HCT116 (cell line): ENCODE measurements around the gene CHTF18. TPM values are rescaled to one million over a fixed set of nuclear protein-coding genes. Genes with fewer than 3 reads are reported as not detected.
"Not testable (repeated sequence)": the region's sequence is repeated elsewhere in the genome, so short reads cannot be mapped to it uniquely, and the experiment has no call there.

ENCODE experiments used
- ATAC-seq: fragments of 200-7000 bp; cut with Tn5 transposase; 2 replicates; pipeline ENCODE4 v1.9.1; 2020; ENCODE audit warnings: mild to moderate bottlenecking, moderate library complexity
- BruUV-seq: library from RNA; stranded (reverse); fragments of 400-500 nt; replicated peaks from 2 replicates; lab custom pipeline; 2021; lab: Mats Ljungman, UMichigan
- CTCF ChIA-PET: fragments of 300-600 bp; sonication (Branson Sonifier 250); formaldehyde crosslinking; loops from one replicate; lab custom pipeline; 2021; ENCODE audit warnings: antibody characterized with exemption; lab: Charles Lee
- POLR2A ChIA-PET: fragments of 300-600, 350-600 bp; sonication (Branson Sonifier 250); formaldehyde crosslinking; loops from one replicate; lab custom pipeline; 2021; ENCODE audit warnings: antibody characterized with exemption; lab: Charles Lee
- RAD21 ChIA-PET, 2 experiments: fragments of 300-600 bp; sonication (Branson Sonifier 250); formaldehyde crosslinking; loops; one replicate each; lab custom pipeline; 2023; ENCODE audit warnings: low total read pairs in 2 of 2; ENCODE audit not compliant: uncharacterized antibody in 2 of 2, unreplicated experiment in 2 of 2, low non-redundant PET in 1 of 2; lab: Charles Lee
- DNase-seq: peaks from one replicate; pipeline ENCODE4 v3.0.0-alpha.2; 2010; ENCODE audit warnings: low read depth, low spot score
- H2AFZ ChIP-seq: fragments of 200-600 bp; shearing (Covaris generic), sonication (generic); 2 replicates; pipeline ENCODE4 v1.6.1; 2017; ENCODE audit warnings: low read depth, mixed run types, mixed read lengths, antibody characterized with exemption, low read length; ENCODE audit not compliant: poor library complexity, severe bottlenecking
- H3K27ac ChIP-seq: 2 replicates; pipeline ENCODE4 v1.5.1; 2012; ENCODE audit warnings: low read depth, low read length
- H3K27me3 ChIP-seq: fragments of 200-600 bp; sonication (generic); 2 replicates; pipeline ENCODE4 v1.6.1; 2016; ENCODE audit warnings: mixed run types, low read length, mixed read lengths; ENCODE audit not compliant: insufficient read depth
- H3K36me3 ChIP-seq, 2 experiments: fragments of 200-500 bp in 1 of 2; fragments of 200-600 bp in 1 of 2; sonication (Bioruptor generic) in 1 of 2; sonication (generic) in 1 of 2; 2 replicates each; pipeline versions ENCODE4 v1.5.1 to v1.6.1; 2014 to 2016; ENCODE audit warnings: low read length in 2 of 2, inconsistent platforms in 1 of 2, mixed read lengths in 1 of 2, mixed run types in 1 of 2; ENCODE audit not compliant: insufficient read depth in 2 of 2, control insufficient read depth in 1 of 2
- H3K4me1 ChIP-seq, 2 experiments: fragments of 200-600 bp in 1 of 2; sonication (generic) in 1 of 2; 2 replicates each; pipeline versions ENCODE4 v1.5.1 to v1.6.1; 2012 to 2017; ENCODE audit warnings: low read length in 2 of 2, inconsistent platforms in 1 of 2, mild to moderate bottlenecking in 1 of 2, mixed read lengths in 1 of 2, mixed run types in 1 of 2, moderate library complexity in 1 of 2; ENCODE audit not compliant: insufficient read depth in 2 of 2, control insufficient read depth in 1 of 2
- H3K4me2 ChIP-seq: fragments of 200-600 bp; sonication (generic); 2 replicates; pipeline ENCODE4 v1.6.1; 2017; ENCODE audit warnings: mixed run types, low read length, mixed read lengths
- H3K4me3 ChIP-seq, 2 experiments: fragments of 200-600 bp in 1 of 2; sonication (generic) in 1 of 2; replicated peaks in 1 of 2; 2 replicates each; pipeline ENCODE4 v1.5.1; 2011 to 2016; ENCODE audit warnings: low read length in 2 of 2, control low read depth in 1 of 2, low read depth in 1 of 2, mild to moderate bottlenecking in 1 of 2, mixed read lengths in 1 of 2, mixed run types in 1 of 2
- H3K79me2 ChIP-seq: fragments of 200-600 bp; sonication (generic); 2 replicates; pipeline ENCODE4 v1.6.1; 2017; ENCODE audit warnings: mild to moderate bottlenecking, mixed run types, low read length, moderate library complexity, mixed read lengths; ENCODE audit not compliant: insufficient read depth
- H3K9ac ChIP-seq: fragments of 200-600 bp; sonication (generic); 2 replicates; pipeline ENCODE4 v1.6.1; 2016; ENCODE audit warnings: low read length, mixed read lengths
- H3K9me2 ChIP-seq: fragments of 200-600 bp; sonication (generic), shearing (Covaris generic); 2 replicates; pipeline ENCODE4 v1.6.1; 2017; ENCODE audit warnings: mixed run types, mild to moderate bottlenecking, moderate library complexity; ENCODE audit not compliant: insufficient read depth
- H3K9me3 ChIP-seq, 2 experiments: fragments of 200-500 bp in 1 of 2; fragments of 200-600 bp in 1 of 2; sonication (Bioruptor generic) in 1 of 2; sonication (generic) in 1 of 2; 2 replicates each; pipeline ENCODE4 v1.6.1; 2014 to 2017; ENCODE audit warnings: low read length in 2 of 2, mixed read lengths in 2 of 2, inconsistent platforms in 1 of 2, low read depth in 1 of 2, mild to moderate bottlenecking in 1 of 2, mixed run types in 1 of 2, moderate library complexity in 1 of 2; ENCODE audit not compliant: control insufficient read depth in 1 of 2, insufficient read depth in 1 of 2
- H4K20me1 ChIP-seq: fragments of 200-600 bp; sonication (generic), shearing (Covaris generic); 2 replicates; pipeline ENCODE4 v1.6.1; 2017; ENCODE audit warnings: mixed run types, mild to moderate bottlenecking, moderate library complexity; ENCODE audit not compliant: insufficient read depth
- ATF3 ChIP-seq: IDR thresholded peaks from 2 replicates; pipeline ENCODE4 v1.6.1; 2012
- EGR1 ChIP-seq: IDR thresholded peaks from 2 replicates; pipeline ENCODE4 v1.6.1; 2012; ENCODE audit warnings: low read depth
- ELF1 ChIP-seq: IDR thresholded peaks from 2 replicates; pipeline ENCODE4 v1.6.1; 2012; ENCODE audit warnings: low read depth, borderline replicate concordance
- EZH2 ChIP-seq: fragments of 200-600 bp; sonication (generic); IDR thresholded peaks from 2 replicates; pipeline ENCODE4 v1.6.1; 2017; ENCODE audit warnings: antibody characterized with exemption, mixed run types
- EZH2phosphoT487 ChIP-seq: fragments of 200-600 bp; IDR thresholded peaks from 2 replicates; pipeline ENCODE4 v1.6.1; 2018; ENCODE audit warnings: antibody characterized with exemption, borderline replicate concordance
- FOSL1 ChIP-seq: IDR thresholded peaks from 2 replicates; pipeline ENCODE4 v1.6.1; 2012; ENCODE audit warnings: low read depth
- JUND ChIP-seq: IDR thresholded peaks from 2 replicates; pipeline ENCODE4 v1.6.1; 2012
- RAD21 ChIP-seq: IDR thresholded peaks from 2 replicates; pipeline ENCODE4 v1.6.1; 2012; ENCODE audit warnings: low read depth, mild to moderate bottlenecking
- SIN3A ChIP-seq: IDR thresholded peaks from 2 replicates; pipeline ENCODE4 v1.6.1; 2012; ENCODE audit warnings: low read depth
- SRF ChIP-seq: IDR thresholded peaks from 2 replicates; pipeline ENCODE4 v1.6.1; 2012; ENCODE audit warnings: low read depth
- TCF7L2 ChIP-seq: IDR thresholded peaks from 2 replicates; pipeline ENCODE4 v1.7.0; 2011; ENCODE audit warnings: borderline replicate concordance, inconsistent platforms; ENCODE audit not compliant: insufficient read depth, insufficient read length; ENCODE audit errors: extremely low read depth
- YY1 ChIP-seq: IDR thresholded peaks from 2 replicates; pipeline ENCODE4 v1.6.1; 2011; ENCODE audit warnings: low read length, low read depth, moderate library complexity, mild to moderate bottlenecking; ENCODE audit not compliant: insufficient replicate concordance; ENCODE audit errors: extremely low read depth
- ZBTB33 ChIP-seq: IDR thresholded peaks from 2 replicates; pipeline ENCODE4 v1.6.1; 2011; ENCODE audit warnings: mild to moderate bottlenecking, low read length, moderate library complexity; ENCODE audit not compliant: insufficient replicate concordance; ENCODE audit errors: extremely low read depth
- ZFX ChIP-seq: fragments of 450-650 bp; IDR thresholded peaks from 2 replicates; pipeline ENCODE4 v1.6.1; 2017
- ZNF274 ChIP-seq: fragments of 200-500 bp; sonication (Bioruptor generic); IDR thresholded peaks from 2 replicates; pipeline ENCODE4 v1.6.1; 2014; ENCODE audit warnings: mild to moderate bottlenecking, low read depth, low read length, inconsistent platforms
- intact Hi-C: fragments of 100-400 bp; cut with micrococcal nuclease; formaldehyde crosslinking; loops from 2 replicates; pipeline ENCODE4 v1.10.0; 2022
- total RNA-seq: library from RNA; stranded (reverse); gene quantifications from one replicate; pipeline ENCODE4 v1.2.1, GENCODE V29; 2021; ENCODE audit not compliant: unreplicated experiment

CHTF18 gene
- total RNA-seq, 1 experiment from 2014 or later: 145 TPM

GRCh38 chr16:820044-820408 is 31.6 kb downstream of the CHTF18 start:
- ATAC-seq, H3K4me3 ChIP-seq, DNase-seq, H3K36me3 ChIP-seq, H3K9me2 ChIP-seq, H3K9ac ChIP-seq, H3K27me3 ChIP-seq, RAD21 ChIA-PET, H3K79me2 ChIP-seq, CTCF ChIA-PET, H3K9me3 ChIP-seq, H3K4me2 ChIP-seq, BruUV-seq, H2AFZ ChIP-seq, POLR2A ChIA-PET, intact Hi-C loops, H3K27ac ChIP-seq, H4K20me1 ChIP-seq: not testable (repeated sequence)
- H3K4me1 ChIP-seq: peaks cover 12% of the 10 kb centered on the region in 2 experiments

- no peak for ATAC-seq
- no peak for TF ChIP-seq ELF1
- TF ChIP-seq EZH2: no peak
- TF ChIP-seq RAD21: no peak
- no peak for TF ChIP-seq SRF
- no peak for TF ChIP-seq EGR1
- no peak for TF ChIP-seq SIN3A
- TF ChIP-seq YY1: no peak
- TF ChIP-seq EZH2phosphoT487: no peak
- TF ChIP-seq ZFX: no peak
- no peak for TF ChIP-seq ATF3
- no peak for TF ChIP-seq TCF7L2
- TF ChIP-seq ZBTB33: no peak
- TF ChIP-seq ZNF274: no peak
- TF ChIP-seq FOSL1: no peak
- no peak for TF ChIP-seq JUND
- CTCF ChIA-PET: no interaction called here
- H3K27me3 ChIP-seq: no peaks in the 10 kb centered on the region
- DNase-seq: no peak
- no peaks in the 10 kb centered on the region for H3K36me3 ChIP-seq
- no peaks in the 10 kb centered on the region for H4K20me1 ChIP-seq
- H3K27ac ChIP-seq: no peak overlapping the region
- H3K9me2 ChIP-seq: no peaks in the 10 kb centered on the region
- no peak overlapping the region for H3K4me2 ChIP-seq
- POLR2A ChIA-PET: no interaction called here
- H3K4me1 ChIP-seq: peaks cover 5% of the 10 kb centered on the region in 2 experiments
- RAD21 ChIA-PET: no interaction called here
- intact Hi-C loops: no loop called here
- no peak overlapping the region for H2AFZ ChIP-seq
- no TSS peak for BruUV-seq
- H3K79me2 ChIP-seq: no peaks in the 10 kb centered on the region
- H3K9ac ChIP-seq: no peak overlapping the region
- no peak overlapping the region for H3K4me3 ChIP-seq
- H3K9me3 ChIP-seq: no peaks in the 10 kb centered on the region
These were observed 32.3 kb downstream of the CHTF18 start for GRCh38 chr16:820748-821147.
